Stimulated activated CD4-positive, alpha-beta T cell treated with anti-CD3 and anti-CD28 coated beads, Interleukin-12 subunit alpha, Interleukin-12 subunit beta, amount 100 ng/mL, for 24 hours (primary cell): Measurements from ENCODE around the gene TMEM117.
"Not testable (repeated sequence)": the region's sequence is repeated elsewhere in the genome, so short reads cannot be mapped to it uniquely, and the experiment has no call there.

Experiments
- DNase-seq, 2 experiments: peaks; one replicate each; pipeline ENCODE4 v3.0.0-alpha.2; 2020; ENCODE audit warnings: low read depth in 2 of 2

TMEM117 gene

GRCh38 chr12:44100264-44100663, 264.4 kb downstream of the TMEM117 start:
- DNase-seq = no peak

- no peak for DNase-seq
Observed at GRCh38 chr12:44101475-44101874, 265.6 kb downstream of the TMEM117 start.

GRCh38 chr12:44114906-44115305, 279.0 kb downstream of the TMEM117 start:
- DNase-seq = no peak

GRCh38 chr12:44117337-44117736, 281.5 kb downstream of the TMEM117 start:
- DNase-seq = no peak

GRCh38 chr12:44118946-44119345, 283.1 kb downstream of the TMEM117 start:
- DNase-seq = no peak

- DNase-seq = no peak
Observed at GRCh38 chr12:44126806-44127205, 290.9 kb downstream of the TMEM117 start.

- DNase-seq = no peak
Observed at GRCh38 chr12:44127966-44128710, 292.3 kb downstream of the TMEM117 start.

- DNase-seq = no peak
Observed at GRCh38 chr12:44143175-44143574, 307.3 kb downstream of the TMEM117 start.

GRCh38 chr12:44148936-44149335, 313.1 kb downstream of the TMEM117 start:
- DNase-seq = no peak

GRCh38 chr12:44154128-44154527, 318.2 kb downstream of the TMEM117 start:
- no peak for DNase-seq

- no peak for DNase-seq
Observed at GRCh38 chr12:44155358-44155757, 319.5 kb downstream of the TMEM117 start.

- no peak for DNase-seq
Observed at GRCh38 chr12:44157359-44157758, 321.5 kb downstream of the TMEM117 start.

GRCh38 chr12:44158746-44159145, 322.9 kb downstream of the TMEM117 start:
- DNase-seq = no peak

GRCh38 chr12:44159216-44159615, 323.3 kb downstream of the TMEM117 start:
- DNase-seq = no peak

- no peak for DNase-seq
Observed at GRCh38 chr12:44159862-44160261, 324.0 kb downstream of the TMEM117 start.

GRCh38 chr12:44162961-44163360, 327.1 kb downstream of the TMEM117 start:
- no peak for DNase-seq

- DNase-seq = no peak
Observed at GRCh38 chr12:44174053-44174452, 338.2 kb downstream of the TMEM117 start.

- DNase-seq = no peak
Observed at GRCh38 chr12:44184499-44185206, 348.8 kb downstream of the TMEM117 start.

- no peak for DNase-seq
Observed at GRCh38 chr12:44193281-44193680, 357.4 kb downstream of the TMEM117 start.

GRCh38 chr12:44195719-44196118, 359.8 kb downstream of the TMEM117 start:
- DNase-seq = not testable (repeated sequence)

GRCh38 chr12:44206045-44206444, 370.2 kb downstream of the TMEM117 start:
- DNase-seq = no peak

- no peak for DNase-seq
Observed at GRCh38 chr12:44217146-44217883, 381.4 kb downstream of the TMEM117 start.

- DNase-seq = no peak
Observed at GRCh38 chr12:44223736-44224135, 387.9 kb downstream of the TMEM117 start.
